HUDEP-2 (cell line): ENCODE results near the gene MAP1B.

Source experiments
- DNase-seq, 76 experiments: peaks; one replicate each; lab custom pipeline; 2025; ENCODE audit not compliant: unreplicated experiment in 76 of 76; lab: John Stamatoyannopoulos, UW

Gene MAP1B

DNA sequence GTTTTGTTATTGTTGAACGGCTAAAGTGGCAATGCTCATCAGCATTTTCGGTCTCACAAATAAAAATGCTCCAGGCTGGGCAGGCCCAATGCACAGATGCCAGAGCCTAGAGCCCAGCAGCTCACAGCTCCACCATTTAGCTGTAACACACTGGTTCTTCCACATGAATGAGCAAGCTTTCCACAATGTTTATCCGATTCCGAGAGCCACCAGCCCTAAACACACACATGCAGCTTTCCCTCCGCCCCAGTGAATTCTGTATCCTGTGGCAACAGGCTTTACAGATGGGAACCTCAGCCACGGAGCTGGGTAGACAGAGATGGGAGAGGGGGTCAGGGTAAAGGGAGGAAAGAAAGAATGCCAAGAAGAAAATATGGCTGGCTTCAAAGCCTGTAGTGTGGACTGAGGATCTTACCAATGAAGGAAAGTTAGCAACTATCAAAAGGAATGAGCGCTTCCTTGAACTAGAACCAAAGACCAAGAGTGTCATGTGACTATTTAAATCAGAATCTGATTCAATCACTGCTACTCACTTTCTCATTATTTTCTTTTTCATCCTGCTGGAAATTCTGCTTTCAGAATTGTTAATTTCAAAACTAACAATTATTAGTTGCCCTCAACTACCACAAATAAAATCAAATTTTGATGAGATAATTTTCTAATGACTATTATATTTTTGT is 135.7 kb downstream of the MAP1B start:
- DNase-seq = no peak

DNA sequence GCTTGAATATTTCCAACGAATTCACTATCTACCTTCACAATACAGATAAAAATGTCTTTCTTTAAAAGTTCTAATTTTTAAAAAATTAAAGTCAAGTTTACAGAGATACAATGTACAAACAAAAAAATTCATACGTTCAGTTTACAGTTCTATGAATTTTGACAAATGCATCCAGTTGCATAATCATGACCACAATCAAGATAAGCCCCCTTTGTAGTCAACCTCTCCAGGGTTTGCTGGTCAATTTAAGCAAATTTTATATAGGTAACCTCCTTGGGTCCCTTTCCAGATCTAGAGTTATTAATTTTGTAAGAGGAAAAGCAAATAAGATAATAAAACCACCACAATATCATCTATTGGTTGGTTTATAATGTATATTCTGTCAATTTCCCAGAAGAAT is 136.4 kb downstream of the MAP1B start:
- no peak for DNase-seq

DNA sequence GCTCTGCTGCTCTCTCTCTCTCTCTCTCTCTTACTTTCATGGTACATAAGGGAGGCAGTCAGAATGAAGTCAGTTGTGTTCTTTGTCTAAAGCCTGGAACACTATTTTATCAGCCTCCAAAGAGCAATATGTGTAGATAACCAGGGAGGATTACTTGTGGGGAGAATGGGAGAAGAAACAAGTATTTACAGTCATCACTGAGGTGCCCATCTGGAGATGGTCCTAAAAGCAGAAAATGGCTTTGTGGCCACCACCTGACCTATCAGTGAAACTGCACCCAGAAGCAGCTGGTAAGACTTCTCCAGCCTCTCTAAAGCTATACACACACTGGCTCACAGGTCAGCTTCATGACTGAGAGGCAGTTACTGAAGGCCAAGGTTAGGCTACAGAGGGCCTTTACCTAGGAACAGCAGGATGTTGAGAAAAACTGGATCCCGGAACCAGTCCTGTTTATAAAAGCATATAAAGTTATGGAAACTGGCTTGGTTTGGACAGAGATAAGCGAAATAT is 137.6 kb downstream of the MAP1B start:
- DNase-seq = peak in 52 of 76 experiments; percentile 4 to 67 (median 29)

DNA sequence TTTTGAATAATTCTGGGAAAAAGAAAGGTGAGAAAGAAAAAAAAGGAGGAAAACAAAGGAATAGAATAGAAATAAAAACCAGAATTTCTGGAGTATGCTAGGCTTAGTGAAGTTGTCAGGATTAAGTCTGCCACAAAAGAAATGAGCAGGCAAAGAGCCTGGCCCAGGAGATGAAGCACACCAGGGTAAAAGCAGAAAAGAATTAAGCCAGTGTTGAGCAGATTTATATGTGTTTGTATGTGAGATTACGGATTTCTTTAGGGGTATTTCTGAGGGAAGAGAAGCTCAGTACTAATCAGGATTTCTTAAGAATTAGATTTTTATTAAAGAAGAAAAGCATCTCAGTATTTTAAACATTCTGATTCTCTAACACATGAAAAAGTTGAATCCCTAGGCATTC is 138.3 kb downstream of the MAP1B start:
- DNase-seq = no peak

DNA sequence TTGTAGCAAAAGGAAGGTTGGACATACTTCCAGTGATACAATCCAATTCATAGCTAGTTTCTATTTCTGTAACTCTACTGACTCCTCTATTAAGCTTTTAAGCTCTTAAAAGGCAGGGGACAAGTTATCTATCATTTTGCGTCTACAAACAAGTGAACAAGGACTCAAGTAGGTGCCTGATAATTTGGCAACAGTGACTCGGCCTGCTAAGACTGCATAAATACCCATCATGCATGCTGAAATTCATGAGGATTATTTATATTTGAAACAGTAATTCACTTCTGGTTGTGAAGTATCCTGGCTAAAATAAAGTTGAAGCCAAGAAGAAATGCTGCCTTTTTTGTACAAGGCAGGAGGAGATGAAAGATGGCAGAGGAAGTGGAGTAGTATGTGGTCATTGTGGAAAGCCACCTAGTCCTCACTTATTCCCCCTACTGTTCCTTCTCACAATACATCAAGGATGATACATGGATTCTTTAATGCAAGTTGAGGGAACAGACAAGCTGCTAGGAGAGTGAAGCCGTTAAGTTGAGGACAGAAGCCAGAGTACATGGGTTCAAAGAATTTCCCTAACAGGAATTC is 138.8 kb downstream of the MAP1B start:
- no peak for DNase-seq

DNA sequence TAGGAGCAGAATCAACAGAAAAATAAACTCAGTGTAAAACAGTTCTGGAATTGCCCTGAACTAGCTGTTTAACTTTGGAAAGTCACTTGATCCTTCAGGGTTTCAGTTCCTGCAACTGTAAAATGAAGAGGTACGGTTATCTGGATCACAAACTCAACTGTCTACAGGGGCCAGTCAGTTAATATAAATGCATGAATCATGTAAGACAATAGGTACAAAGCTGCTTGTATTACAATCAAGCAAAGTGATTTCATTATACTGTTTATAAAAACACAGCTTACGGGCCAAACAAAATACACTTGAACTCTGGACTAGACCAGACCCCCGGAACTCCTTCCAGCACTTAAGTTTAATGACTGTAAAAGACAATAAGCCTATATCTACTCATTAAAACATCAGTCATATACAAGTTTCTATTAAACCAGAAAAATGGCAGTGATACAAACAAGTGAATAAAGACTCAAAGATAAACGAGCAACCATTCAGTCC is 139.7 kb downstream of the MAP1B start:
- peak in 1 of 76 experiments; percentile 10 for DNase-seq

DNA sequence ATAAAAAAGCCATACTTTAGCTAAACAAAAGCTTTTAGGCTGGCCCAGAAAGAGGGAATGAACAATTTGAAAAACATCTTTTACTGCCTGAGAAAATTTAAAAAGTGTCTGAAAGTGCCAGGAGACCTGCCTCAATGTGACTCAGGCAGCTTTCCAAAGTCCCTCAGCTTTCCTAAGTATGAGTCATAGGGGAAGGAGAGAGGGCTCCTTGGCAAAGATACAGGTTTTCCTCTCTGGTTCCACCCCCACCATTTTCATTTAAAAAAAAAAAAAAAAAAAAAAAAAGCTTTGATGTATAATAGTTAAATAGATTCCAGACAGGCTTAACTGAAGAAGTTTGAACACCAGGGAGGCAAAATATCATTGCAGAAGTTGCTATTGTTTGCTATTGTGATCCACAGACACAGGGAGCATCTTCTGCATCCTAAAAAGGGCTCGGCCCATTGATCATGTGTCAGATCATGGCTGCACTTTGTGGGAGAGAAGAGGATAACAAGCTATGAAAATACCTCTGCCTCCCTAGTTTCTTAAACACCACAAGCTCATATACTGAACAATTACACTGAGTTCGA is 141.2 kb downstream of the MAP1B start:
- no peak for DNase-seq

DNA sequence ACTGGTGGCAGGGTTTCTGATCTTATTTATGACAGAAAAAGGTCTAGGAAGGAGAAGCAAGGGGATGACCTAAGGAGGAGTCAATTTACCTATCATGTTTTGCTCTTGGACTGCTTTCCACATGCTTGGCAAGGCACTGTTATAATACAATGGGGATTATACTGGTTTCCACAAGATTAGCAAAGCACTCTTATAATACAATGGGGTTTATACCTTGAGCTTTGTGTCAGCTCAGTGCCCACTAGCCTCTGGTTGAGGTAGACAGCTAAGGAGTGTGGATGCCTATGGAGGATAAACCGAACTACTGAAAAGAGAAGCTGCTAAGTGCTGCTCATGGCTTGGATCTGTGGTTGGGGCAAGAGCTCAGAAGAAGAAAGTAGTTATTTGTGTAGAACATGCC is 144.1 kb downstream of the MAP1B start:
- DNase-seq = no peak

DNA sequence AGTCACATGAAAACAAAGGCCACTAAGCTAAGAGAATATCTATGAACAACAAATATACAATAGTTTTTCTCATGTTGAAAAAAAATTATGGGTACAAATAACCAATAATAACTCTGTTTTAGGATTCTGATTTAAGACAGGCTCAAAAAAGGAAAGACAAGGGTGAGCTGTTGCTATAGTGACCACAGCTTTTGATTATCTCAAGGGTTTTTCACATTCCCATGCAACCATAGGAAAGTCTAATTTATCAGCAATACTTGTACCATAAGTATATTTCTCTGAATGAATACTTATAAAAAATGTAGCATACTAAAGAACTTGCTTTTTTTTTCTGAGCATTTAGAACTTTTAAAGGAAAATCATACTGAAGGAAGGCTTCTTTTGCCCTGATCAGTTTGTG is 144.7 kb downstream of the MAP1B start:
- no peak for DNase-seq

DNA sequence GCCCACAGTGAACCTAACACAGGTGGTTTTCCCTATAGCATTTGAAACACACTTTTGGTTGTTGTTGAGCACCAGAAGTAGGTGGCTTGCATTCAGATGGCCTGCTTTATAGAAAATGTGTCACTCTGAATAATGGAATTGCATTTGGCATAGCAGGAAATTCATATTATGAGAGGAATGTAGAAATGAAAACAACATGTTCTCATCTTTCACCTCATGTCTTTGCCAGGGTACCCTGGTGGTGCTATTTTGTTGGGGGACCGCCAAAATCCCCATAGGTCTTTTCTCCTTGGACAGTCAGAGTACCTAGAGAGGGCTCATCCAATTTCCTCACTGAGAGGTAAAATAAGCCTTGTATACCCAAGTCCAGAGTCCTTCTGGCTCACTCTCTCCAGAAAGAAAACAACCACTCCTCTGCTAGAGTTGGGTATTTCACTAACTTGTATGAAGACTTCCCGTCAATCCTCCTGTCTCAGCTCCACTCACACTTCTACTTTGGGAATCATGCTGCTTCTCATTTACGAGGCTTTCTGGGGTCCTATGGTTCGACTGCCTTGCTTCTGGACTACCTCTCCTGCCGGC is 145.4 kb downstream of the MAP1B start:
- no peak for DNase-seq

DNA sequence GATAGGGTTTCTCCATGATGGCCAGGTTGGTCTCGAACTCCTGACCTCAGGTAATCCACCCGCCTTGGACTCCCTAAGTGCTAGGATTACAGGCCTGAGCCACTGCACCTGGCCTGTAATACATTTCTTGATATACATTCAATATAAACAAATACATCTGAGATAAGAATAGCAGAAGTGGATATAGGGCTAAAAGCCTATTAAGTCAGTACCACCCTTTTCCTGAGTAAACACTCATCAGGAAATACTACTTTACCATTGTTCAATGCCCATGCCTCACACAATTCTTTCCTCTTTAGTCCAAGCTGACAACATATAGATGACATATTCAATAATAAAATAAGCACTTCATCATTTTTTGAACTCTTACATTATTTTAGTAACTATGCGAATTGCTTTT is 148.0 kb downstream of the MAP1B start:
- DNase-seq = no peak

DNA sequence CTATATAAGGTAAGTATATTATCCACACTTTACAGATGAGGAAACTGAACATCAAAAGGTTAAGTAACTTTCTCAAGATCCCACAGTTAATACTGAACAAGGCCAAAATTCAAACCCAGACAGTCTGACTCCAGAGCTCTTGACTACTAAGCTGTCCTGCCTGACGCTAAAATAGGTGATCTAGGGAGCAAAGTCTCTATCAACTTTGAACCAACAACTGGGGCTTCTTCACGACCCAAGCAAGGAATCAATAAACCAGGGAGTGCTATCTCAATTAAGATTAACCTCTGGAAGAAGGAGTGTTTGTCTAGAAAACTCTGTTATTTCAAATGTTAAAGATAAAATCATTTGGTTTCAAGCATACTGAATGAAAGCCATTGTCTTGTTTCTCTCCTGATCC is 148.4 kb downstream of the MAP1B start:
- no peak for DNase-seq

DNA sequence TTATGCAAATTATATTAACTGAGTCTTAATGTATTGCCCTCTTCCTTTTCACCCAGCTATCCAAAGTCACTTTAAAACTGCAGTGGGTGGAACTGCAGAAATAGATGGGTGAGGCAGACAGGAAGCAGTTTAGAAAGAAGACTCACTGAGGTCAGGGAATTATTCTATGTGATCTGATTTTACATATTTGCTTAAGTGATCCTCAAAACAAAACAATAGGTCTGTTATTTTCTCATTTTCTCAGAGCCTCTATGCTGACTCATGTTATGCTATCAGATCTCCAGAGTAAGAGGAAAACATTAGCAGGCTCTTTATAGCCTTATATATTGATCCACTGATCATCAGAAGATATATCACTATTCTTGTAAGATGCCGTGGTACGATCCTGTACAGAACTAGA is 149.3 kb downstream of the MAP1B start:
- no peak for DNase-seq
